HG03354 (cell line): ENCODE measurements around the gene HNRNPDL.
"Not testable (repeated sequence)": the region's sequence is repeated elsewhere in the genome, so short reads cannot be mapped to it uniquely, and the experiment has no call there.

Source experiments
- ATAC-seq: cut with Tn5 transposase; IDR thresholded peaks from one replicate; pipeline ENCODE4 v1.9.1; 2021; ENCODE audit warnings: mild to moderate bottlenecking; ENCODE audit not compliant: unreplicated experiment, poor library complexity, severe bottlenecking

The HNRNPDL gene

GRCh38 chr4:82434949-82435348, 4.7 kb upstream of the HNRNPDL start:
- ATAC-seq = no peak

DNA sequence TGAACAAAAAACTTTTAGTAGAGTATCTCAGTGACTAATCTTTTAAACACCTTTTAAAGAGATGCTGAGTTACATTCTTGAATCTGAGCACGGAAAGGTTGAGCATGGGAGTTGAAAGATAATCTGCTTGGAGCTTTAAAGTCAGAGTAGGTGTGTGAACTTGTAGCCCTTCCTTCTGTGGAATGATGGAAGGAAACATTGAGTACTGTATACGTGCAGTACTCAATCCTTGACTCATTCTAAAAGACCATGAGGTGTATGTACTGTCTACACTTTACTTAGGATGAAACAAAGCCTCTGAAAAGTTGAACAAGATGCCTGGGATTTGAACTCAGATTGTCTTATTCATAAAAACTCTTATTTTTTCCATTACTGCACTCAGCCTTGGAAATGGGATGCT, 3.5 kb upstream of the HNRNPDL start:
- no peak for ATAC-seq

- ATAC-seq = no peak
Measured at GRCh38 chr4:82432596-82432995, 2.3 kb upstream of the HNRNPDL start.

- no peak for ATAC-seq
Measured at GRCh38 chr4:82431831-82432230, 1.6 kb upstream of the HNRNPDL start.

GRCh38 chr4:82430964-82431745, 893 bp upstream of the HNRNPDL start:
- peak; percentile 0 for ATAC-seq

DNA sequence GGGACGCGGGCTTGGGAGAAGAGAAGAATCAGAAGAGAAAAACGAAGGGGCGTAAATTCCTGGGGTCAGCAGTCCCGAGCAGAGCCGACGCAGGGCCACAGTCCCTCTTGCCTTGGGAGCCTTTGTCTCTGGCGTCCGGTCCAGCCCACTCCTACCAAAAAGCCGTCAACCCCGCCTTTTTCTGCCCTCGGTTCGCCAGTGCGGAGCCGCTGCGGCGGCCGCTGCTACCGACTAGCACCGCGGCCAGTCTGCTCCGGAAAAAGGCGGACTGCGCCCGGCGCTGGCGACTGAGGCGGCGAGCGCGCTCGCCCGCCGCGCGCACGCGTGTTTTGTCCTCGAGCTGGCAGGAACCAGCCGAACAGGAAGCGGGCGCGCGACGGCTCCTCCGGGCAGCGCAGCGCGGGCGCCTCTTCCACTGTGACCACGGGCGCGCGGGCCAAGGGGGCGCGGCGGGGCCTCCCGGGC, 502 bp downstream of the HNRNPDL start:
- peak; percentile 17 for ATAC-seq

GRCh38 chr4:82428969-82429727, 1.1 kb downstream of the HNRNPDL start:
- ATAC-seq = peak; percentile 49

DNA sequence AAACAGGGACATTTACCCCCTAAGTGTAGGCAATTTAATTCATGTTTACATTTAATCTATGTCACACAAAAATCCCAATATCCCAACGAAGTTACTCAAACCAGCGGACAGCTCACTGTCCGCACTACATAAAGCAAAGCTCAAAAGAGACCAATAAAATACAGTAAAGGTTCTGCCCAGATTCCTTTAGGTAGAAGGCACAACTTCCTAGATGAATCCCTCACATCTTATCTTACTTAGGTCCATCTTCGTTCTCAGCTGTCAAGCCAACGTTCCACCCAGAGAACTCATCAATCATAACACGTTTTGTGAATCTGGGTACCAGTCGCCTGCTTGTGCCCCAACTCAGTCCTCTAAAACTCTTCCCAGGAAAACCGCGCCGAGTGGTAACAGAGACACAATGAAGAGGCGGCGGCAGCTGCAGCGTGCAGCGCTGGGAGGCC, 1.7 kb downstream of the HNRNPDL start:
- no peak for ATAC-seq

GRCh38 chr4:82425478-82425877, 4.8 kb downstream of the HNRNPDL start:
- ATAC-seq = no peak

- ATAC-seq = no peak
Measured at GRCh38 chr4:82423245-82424054, 6.8 kb downstream of the HNRNPDL start.

GRCh38 chr4:82422616-82423015, 7.6 kb downstream of the HNRNPDL start:
- no peak for ATAC-seq

- ATAC-seq = no peak
Measured at GRCh38 chr4:82421796-82422560, 8.3 kb downstream of the HNRNPDL start.

- ATAC-seq = no peak
Measured at GRCh38 chr4:82419451-82419850, 10.8 kb downstream of the HNRNPDL start.

DNA sequence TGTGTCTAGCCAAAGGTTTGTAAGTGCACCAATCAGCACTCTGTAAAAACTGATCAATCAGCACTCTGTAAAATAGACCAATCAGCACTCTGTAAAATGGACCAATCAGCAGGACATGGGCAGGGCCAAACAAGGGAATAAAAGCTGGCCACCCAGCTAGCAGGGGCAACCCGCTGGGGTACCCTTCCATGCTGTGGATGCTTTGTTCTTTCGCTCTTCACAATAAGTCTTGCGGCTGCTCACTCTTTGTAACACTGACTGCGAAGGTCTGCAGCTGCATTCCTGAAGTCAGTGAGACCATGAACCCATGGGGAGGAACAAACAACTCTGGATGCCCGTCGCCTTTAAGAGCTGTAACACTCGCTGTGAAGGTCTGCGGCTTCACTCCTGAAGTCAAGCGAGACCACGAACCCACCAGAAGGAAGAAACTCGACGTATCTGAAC, 14.3 kb downstream of the HNRNPDL start:
- no peak for ATAC-seq

DNA sequence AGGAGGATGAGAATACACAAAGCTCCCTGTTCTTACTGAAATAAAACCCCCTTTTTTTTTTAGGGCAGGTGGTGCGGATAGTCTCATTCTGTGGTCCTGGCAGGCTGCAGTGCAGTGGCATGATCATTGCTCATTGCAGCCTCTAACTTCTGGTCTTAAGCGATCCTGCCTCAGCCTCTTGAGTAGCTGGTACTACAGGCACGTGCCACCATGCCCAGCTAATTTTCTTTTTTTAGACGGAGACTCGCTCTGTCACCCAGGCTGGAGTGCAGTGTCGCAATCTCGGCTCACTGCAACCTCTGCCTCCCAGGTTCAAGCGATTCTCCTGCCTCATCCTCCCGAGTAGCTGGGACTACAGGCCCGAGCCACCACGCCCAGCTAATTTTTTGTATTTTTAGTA, 15.2 kb downstream of the HNRNPDL start:
- ATAC-seq = not testable (repeated sequence)

DNA sequence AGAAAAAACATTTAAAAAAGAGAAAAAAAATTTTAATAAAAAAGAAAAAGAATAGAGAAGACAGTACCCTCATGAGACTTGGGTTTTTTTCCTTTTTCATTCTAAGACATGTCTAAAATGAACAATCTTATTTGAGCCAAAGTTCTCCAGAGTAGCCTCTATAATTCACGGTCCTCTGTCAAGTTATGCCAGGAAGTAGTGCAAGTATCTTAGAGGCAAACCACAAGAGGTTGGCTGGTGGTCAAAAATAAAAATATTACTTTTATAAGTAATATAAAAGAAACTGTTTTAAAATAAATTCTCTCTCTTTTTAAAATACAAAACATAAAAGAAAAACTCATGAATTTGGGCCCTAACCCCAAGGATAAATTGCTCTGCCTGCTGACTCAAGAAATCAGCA, 26.5 kb downstream of the HNRNPDL start:
- no peak for ATAC-seq

- ATAC-seq = no peak
Measured at GRCh38 chr4:82402196-82402775, 28.0 kb downstream of the HNRNPDL start.

DNA sequence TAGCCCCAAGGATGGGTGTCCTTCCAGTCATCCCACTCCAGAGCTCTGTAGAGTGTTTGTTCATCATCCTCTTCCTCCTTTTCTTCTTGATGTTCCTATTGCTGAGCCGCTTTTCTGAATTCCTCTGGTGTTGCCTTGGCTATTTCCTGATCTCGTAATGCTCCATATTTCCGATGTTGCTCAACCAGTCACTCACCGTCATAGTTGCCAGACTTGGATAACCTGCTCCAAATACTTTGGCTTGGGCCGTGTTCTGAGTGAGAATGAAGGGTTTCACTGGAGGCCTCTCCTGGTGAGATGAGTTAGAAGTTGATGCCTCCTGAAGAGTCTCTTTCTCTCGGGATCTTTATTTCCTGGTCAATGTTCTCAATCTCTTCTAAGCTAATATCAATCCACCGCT, 28.7 kb downstream of the HNRNPDL start:
- ATAC-seq = no peak

- ATAC-seq = no peak
Measured at GRCh38 chr4:82398263-82398662, 32.0 kb downstream of the HNRNPDL start.
